ENCODE measurements around the gene CCL27.
A peak's percentile ranks its signal among the peaks of the same experiment; 100 is the strongest.

The CCL27 gene

GRCh38 chr9:34662526-34663302 lies at the start of gene CCL27:
TSS of gene CCL27 (minus strand) at chr9:34662657. CDS start at chr9:34662633, 24 bp downstream.
- DNase-seq = peak; percentile 31

DNA sequence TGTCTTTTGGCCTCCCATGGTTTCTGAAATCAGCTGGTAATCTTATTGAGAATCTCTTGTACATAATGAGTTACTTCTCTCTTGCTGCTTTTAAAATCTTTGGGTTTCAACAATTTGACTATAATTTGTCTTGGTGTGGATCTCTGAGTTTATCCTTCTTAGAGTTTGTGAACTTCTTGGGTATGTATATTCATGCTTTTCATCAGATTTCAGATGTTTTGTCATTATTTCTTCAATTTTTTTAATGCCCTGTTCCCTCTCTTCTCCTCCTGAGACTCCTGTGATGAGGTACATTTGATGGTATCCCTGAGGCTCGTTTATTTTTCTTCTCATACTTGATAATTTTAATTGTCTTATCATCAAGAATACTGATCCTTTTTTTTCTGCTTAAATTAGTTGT lies 49.7 kb upstream of the CCL27 start:
- no peak for DNase-seq

- DNase-seq = no peak
Observed at GRCh38 chr9:34710023-34710422, 47.6 kb upstream of the CCL27 start, which contains the start of gene CCL21. TSS of gene CCL21 (minus strand) at chr9:34710136. CDS start at chr9:34710066, 70 bp downstream.

- DNase-seq = no peak
Observed at GRCh38 chr9:34709196-34709978, 46.9 kb upstream of the CCL27 start.

DNA sequence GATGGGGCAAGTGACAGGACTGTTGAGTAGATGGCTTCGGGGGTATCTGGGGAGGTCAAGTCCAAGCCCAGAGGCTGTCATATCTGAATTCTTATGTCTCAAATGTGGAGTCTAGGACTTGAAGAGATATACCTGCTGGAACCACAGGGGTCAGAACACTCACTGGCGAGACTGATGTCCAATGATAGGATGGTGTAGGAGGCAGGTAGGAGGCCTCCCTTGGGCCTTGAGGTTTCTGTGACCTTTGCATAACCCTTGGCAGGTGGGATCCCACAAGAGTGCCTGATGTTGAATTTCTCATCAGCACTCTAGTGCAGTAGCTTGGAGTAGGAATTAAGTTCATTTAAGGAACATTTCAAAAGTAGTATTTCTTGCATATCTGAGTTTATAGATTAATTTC lies 44.7 kb upstream of the CCL27 start:
- DNase-seq = no peak

DNA sequence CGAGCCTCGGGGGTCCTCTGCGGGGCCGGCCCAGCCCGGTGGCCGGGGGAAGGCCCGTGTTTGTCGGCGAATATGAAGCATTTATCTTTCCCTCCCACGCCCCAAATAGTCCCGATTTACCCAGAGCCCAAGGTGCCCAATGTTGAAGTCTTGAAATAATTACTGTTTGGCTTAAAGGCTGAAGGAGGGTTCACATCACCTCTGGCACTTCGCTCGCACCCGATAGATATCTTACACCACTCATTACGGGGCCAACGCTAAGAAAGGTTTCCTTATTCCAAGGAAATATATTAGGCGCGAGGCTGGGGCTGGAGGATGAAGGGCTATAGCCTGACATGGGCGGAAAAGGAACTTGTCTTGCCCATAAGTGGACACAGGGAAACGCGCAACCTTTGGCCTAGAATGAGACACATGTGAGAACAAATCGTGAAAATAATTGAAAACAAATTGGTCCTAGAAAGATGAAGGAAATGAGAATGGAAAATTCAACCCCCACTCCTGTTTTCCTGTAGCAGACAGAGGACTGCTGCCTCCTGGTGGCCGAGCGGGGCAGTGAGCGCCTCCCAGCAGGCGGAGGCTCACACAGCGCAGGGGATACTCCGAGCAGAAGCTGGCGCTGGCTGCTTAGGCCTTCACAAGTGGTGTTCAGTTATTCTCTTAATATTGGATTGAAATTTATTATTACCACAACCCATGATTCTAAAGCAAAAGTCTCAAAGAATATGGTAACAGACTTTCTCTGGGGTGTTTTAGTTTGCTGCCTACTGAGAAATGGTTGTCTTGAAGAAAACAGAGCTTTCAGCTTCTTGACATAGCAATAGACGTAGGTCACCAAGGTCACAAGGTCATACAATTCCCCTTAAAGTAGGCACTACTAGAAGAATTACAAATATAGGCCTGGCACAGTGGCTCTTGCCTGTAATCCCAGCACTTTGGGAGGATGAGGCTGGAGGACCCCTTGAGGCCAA lies 39.6 kb upstream of the CCL27 start:
- DNase-seq = peak; percentile 82

DNA sequence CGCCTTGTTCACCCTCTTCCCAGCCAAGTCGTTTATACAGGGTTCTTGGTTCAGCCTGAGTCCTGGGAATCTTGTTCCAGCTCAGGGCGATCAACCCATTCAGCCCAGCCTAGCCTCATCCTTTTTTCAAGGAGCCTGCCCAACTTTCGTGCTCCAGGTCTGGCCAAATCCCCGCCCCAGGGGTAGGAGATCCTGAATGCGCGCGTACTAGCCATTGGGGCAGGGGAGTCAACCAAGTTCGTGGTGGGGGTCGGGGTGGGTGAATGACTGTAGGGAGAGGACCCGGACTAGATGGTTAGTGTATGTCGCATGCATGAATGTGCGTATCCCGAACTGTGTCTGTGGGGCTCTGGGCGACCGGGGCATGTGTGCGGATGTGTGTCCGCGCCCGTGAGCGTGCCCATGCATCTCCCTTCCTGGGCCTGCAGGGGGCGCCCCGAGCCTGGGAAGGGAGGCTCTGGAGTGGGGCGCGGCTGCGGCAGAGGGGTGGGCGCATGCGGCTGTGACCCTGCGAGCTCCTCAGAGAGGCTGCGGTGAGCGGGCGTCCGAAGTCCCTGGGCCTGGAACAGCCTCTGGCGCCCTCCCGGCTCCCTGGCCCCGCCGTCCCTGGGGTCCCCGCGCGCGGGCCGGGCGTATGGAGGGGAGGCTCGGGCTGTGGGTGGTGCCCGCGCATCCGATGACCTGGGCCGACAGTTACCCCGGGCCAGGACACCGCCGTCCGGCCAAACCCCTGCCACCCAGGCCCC lies 38.7 kb upstream of the CCL27 start:
- peak; percentile 80 for DNase-seq

DNA sequence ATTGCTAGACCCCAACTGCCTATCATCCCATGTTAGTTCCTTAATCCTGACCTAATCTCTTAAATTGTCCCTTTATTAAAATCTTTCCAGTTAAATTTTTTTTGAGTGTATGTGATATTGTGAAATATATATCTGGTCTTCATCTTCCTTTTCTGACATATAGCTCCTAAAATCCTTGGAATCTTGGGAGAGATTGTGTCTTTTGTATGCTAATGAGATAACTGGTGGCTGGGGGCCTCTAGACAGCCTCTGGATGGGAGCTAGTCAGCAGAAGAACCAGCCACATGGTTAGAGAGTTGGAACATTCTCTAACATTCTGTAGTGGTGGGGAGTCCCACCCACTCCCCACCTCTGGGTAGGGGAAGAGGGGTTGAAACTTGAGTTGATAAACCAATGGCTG lies 32.4 kb upstream of the CCL27 start:
- no peak for DNase-seq

DNA sequence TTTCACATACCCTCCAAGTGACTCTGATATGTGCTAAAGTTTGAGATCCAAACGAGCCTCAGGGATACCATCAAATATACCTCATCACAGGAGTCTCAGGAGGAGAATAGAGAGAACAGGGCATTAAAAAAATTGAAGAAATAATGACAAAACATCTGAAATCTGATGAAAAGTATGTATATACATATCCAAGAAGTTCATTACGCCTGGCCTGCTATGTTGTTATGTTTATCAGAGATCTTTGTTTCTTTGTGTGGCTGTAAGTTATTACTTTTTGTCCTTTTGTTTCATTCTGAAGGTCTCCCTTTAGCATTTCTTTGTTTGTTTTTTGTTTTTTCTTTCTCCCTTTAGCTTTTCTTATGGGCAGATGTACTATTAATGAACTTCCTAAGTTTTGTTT lies 31.1 kb upstream of the CCL27 start:
- DNase-seq = no peak

- DNase-seq = no peak
Observed at GRCh38 chr9:34691936-34692315, 29.5 kb upstream of the CCL27 start.

DNA sequence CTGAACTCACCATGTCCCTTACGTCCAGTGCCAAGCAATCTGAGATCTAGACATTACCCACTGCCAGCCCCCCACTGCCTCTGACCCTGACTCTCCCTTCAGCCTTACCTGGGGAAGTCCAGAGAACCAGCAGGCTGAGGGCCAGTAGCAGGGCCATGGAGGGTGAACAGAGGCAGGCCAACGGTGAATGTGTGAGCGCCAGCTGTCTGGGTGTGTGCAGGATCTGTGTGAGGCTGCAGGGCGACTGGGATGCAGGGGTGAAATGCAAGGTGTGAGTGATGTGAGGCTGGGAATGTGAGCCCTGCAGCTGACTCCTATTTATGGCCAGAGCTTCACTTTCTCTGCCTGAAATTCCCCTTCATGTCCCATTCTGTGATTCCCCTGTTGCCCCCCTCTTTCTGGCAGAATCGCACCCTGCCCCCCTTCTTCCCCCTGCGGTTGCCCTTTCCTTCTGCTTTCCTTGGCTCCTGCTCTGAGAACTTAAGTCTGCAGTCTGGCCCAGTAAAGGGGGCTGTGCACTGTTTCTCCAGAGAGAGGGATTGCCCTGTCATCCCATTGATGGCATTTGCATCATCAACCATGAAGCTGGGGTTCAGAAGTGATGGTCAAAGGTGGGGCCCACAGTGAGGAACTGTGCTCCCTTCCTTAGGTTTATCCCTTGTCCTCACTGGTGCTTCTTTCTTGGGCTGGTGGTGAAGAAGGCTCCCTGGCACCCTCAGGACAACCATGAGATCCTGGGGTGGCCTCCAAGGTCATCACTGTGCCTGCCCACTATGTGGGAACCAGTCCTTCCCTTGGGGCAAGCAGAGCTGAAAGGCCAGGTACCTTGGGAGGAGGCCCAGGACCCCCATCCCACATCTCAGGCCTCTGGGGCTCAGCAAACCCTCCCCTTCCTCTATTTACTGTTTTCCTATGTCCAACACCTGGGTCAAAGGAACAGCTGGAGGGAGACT lies 28.8 kb upstream of the CCL27 start, which contains the start of gene CCL19:
Gene CCL19, minus strand, starts transcription at position 294 of the 953 bp plus-strand sequence. Its CDS starts 137 bp downstream, at position 157.
- no peak for DNase-seq

DNA sequence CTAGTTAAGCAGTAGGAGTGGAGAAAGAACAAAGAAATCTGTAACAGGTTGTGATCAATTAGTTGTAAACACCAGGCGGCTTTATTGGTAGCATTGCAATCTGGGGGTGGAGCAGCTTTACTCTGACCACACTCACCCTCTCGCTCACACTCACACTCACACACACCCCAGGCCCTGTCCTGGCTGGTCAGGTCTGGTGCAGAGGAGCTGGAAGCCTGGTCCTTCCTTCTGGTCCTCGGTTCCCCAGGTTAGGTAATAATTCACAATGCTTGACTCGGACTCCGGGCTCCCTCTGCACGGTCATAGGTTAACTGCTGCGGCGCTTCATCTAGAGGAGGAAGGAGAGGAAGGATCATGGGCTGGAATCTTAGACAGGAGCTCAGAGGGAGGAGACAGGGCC lies 27.1 kb upstream of the CCL27 start:
- no peak for DNase-seq

- DNase-seq = no peak
Observed at GRCh38 chr9:34689116-34689470, 26.6 kb upstream of the CCL27 start.

- DNase-seq = no peak
Observed at GRCh38 chr9:34688329-34689115, 26.1 kb upstream of the CCL27 start.

- no peak for DNase-seq
Observed at GRCh38 chr9:34687276-34688030, 25.0 kb upstream of the CCL27 start.

DNA sequence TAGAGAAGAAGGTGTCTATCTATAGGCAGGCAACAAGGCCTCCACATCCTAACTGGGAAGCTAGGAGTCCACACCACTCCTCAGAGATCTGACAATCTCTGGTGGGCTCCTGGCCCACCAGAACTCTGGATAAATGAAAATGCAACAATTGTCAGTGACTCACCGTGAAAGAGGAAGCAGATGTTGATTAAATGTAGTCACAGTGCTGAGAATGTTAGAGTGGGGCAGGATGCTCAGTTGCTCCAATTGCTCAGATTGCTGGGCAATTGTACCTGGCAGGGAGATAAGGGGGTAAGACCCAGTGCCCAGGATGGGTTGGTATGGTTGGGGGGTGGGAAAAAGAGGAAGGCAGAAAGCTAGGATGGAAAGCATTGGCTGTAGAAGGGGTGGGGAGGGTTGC lies 24.3 kb upstream of the CCL27 start:
- DNase-seq = no peak

DNA sequence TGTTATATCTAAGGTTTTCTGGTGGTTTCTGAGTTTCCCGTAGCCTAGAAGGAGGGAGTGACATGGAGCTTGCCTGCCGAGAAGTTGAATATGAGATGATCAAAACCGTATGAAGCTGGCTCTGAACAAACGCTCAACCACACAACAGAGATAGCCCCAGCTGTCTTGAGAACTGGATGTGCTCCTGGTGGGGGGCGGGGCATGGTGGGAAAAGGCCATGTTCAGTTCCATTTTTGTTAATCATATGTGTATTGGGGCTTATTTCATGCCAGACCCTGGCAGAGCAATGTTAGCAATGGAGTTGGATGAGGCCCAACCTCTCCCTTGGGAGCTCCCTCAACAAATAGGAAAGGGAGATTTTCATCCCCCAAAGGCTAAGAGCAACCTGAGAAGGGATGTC lies 23.8 kb upstream of the CCL27 start:
- DNase-seq = no peak

- no peak for DNase-seq
Observed at GRCh38 chr9:34685591-34685990, 23.1 kb upstream of the CCL27 start.

- no peak for DNase-seq
Observed at GRCh38 chr9:34684816-34685215, 22.4 kb upstream of the CCL27 start.
